GM18520 (cell line): Measurements from ENCODE around the gene FGF7.
"Not testable (repeated sequence)": the region's sequence is repeated elsewhere in the genome, so short reads cannot be mapped to it uniquely, and the experiment has no call there.

ENCODE experiments used
- ATAC-seq: cut with Tn5 transposase; IDR thresholded peaks from one replicate; pipeline ENCODE4 v1.9.1; 2021; ENCODE audit not compliant: unreplicated experiment

The FGF7 gene

GRCh38 chr15:49492830-49493229 lies 69.8 kb downstream of the FGF7 start:
- ATAC-seq, result no peak

- ATAC-seq, result no peak
Measured at GRCh38 chr15:49494842-49495241, 71.8 kb downstream of the FGF7 start.

GRCh38 chr15:49495993-49496753 lies 73.1 kb downstream of the FGF7 start:
- no peak for ATAC-seq

- no peak for ATAC-seq
Measured at GRCh38 chr15:49501586-49501985, 78.5 kb downstream of the FGF7 start.

GRCh38 chr15:49506341-49506740 lies 83.3 kb downstream of the FGF7 start:
- ATAC-seq, result no peak

- no peak for ATAC-seq
Measured at GRCh38 chr15:49507261-49507660, 84.2 kb downstream of the FGF7 start.

GRCh38 chr15:49512739-49513138 lies 89.7 kb downstream of the FGF7 start:
- ATAC-seq, result not testable (repeated sequence)

- no peak for ATAC-seq
Measured at GRCh38 chr15:49521802-49522201, 98.8 kb downstream of the FGF7 start.

GRCh38 chr15:49528289-49528688 lies 105.2 kb downstream of the FGF7 start:
- no peak for ATAC-seq

GRCh38 chr15:49530092-49530491 lies 107.0 kb downstream of the FGF7 start:
- no peak for ATAC-seq
